ENCODE data around the gene NDUFAF5.

- TF ChIP-seq CTCF (IDR thresholded peaks at IDR 0.05) (no peak), POLR2A (IDR thresholded peaks at IDR 0.05) (no peak)
Measured at GRCh38 chr20:13777171-13777601, 7.6 kb upstream of the NDUFAF5 start.

Data from lower leg skin (tissue), 3 donors.